DND-41 (cell line): ENCODE results near the gene SDR9C7.
"Not testable (repeated sequence)": the region's sequence is repeated elsewhere in the genome, so short reads cannot be mapped to it uniquely, and the experiment has no call there.

Experiments
- ATAC-seq: fragments of 200-7000 bp; cut with Tn5 transposase; 3 replicates; pipeline ENCODE4 v1.9.1; 2021; ENCODE audit warnings: low read depth; ENCODE audit not compliant: insufficient read depth
- DNase-seq: peaks from one replicate; pipeline ENCODE4 v3.0.0-alpha.2; 2020
- H2AFZ ChIP-seq: 2 replicates; pipeline ENCODE4 v1.6.0; 2012; ENCODE audit warnings: low read depth, low read length
- H3K27ac ChIP-seq: 2 replicates; pipeline ENCODE4 v1.5.1; 2012; ENCODE audit warnings: low read length, inconsistent platforms
- H3K27me3 ChIP-seq: fragments of 200-600 bp; sonication (generic); 2 replicates; pipeline ENCODE4 v1.6.0; 2012; ENCODE audit warnings: low read length, mild to moderate bottlenecking, inconsistent platforms; ENCODE audit not compliant: insufficient read depth, poor library complexity
- H3K36me3 ChIP-seq: 2 replicates; pipeline ENCODE4 v1.5.1; 2012; ENCODE audit warnings: low read length, inconsistent platforms; ENCODE audit not compliant: insufficient read depth
- H3K4me1 ChIP-seq: 2 replicates; pipeline ENCODE4 v1.5.1; 2012; ENCODE audit warnings: mild to moderate bottlenecking, low read length; ENCODE audit not compliant: insufficient read depth
- H3K4me2 ChIP-seq: 2 replicates; pipeline ENCODE4 v1.6.0; 2012; ENCODE audit warnings: mild to moderate bottlenecking, moderate library complexity, low read length, inconsistent platforms; ENCODE audit not compliant: insufficient read depth
- H3K4me3 ChIP-seq, 2 experiments: fragments of 200-600 bp in 1 of 2; shearing (Covaris generic) in 1 of 2; 2 replicates each; pipeline ENCODE4 v1.5.1; 2012 to 2016; ENCODE audit warnings: inconsistent platforms in 2 of 2, low read length in 2 of 2, mild to moderate bottlenecking in 2 of 2, low read depth in 1 of 2, moderate library complexity in 1 of 2
- H3K79me2 ChIP-seq: 2 replicates; pipeline ENCODE4 v1.6.0; 2012; ENCODE audit warnings: low read length, inconsistent platforms; ENCODE audit not compliant: insufficient read depth
- H3K9ac ChIP-seq: 2 replicates; pipeline ENCODE4 v1.6.0; 2012; ENCODE audit warnings: low read depth, mild to moderate bottlenecking, inconsistent platforms, low read length, moderate library complexity
- H3K9me3 ChIP-seq: 2 replicates; pipeline ENCODE4 v1.5.1; 2012; ENCODE audit warnings: low read length, moderate library complexity, mild to moderate bottlenecking, inconsistent platforms; ENCODE audit not compliant: insufficient read depth, severe bottlenecking
- H4K20me1 ChIP-seq: 2 replicates; pipeline ENCODE4 v1.6.0; 2012; ENCODE audit warnings: low read length; ENCODE audit not compliant: insufficient read depth
- CTCF ChIP-seq: IDR thresholded peaks from 2 replicates; pipeline ENCODE4 v1.5.1; 2012; ENCODE audit warnings: borderline replicate concordance, low read length, moderate library complexity, mild to moderate bottlenecking; ENCODE audit not compliant: poor library complexity, severe bottlenecking; ENCODE audit errors: extremely low read depth
- EZH2 ChIP-seq: IDR thresholded peaks from 3 replicates; pipeline ENCODE4 v1.6.1; 2012; ENCODE audit warnings: borderline replicate concordance, low read depth, mild to moderate bottlenecking, moderate library complexity, low read length, inconsistent platforms; ENCODE audit not compliant: severe bottlenecking

The SDR9C7 gene

GRCh38 chr12:56886319-56886718 lies 47.9 kb downstream of the SDR9C7 start:
- Histone ChIP-seq H4K20me1 (no peaks in the 10 kb centered on the region), H2AFZ (no peak overlapping the region), H3K79me2 (no peaks in the 10 kb centered on the region), H3K27ac (no peak overlapping the region), H3K4me2 (no peak overlapping the region), H3K36me3 (no peaks in the 10 kb centered on the region), H3K9ac (no peak overlapping the region), H3K27me3 (no peaks in the 10 kb centered on the region), H3K4me3 (no peak overlapping the region), H3K9me3 (peaks cover 22% of the 10 kb centered on the region), H3K4me1 (no peaks in the 10 kb centered on the region)
- DNase-seq (no peak), ATAC-seq (no peak)
- TF ChIP-seq CTCF (no peak), EZH2 (no peak)

GRCh38 chr12:56885316-56885715 lies 48.9 kb downstream of the SDR9C7 start:
- H3K9ac ChIP-seq, result no peak overlapping the region
- H2AFZ ChIP-seq, result no peak overlapping the region
- no peak overlapping the region for H3K27ac ChIP-seq
- H3K36me3 ChIP-seq, result no peaks in the 10 kb centered on the region
- no peak for TF ChIP-seq CTCF
- TF ChIP-seq EZH2, result no peak
- no peaks in the 10 kb centered on the region for H3K27me3 ChIP-seq
- H3K4me2 ChIP-seq, result no peak overlapping the region
- ATAC-seq, result no peak
- H3K4me1 ChIP-seq, result no peaks in the 10 kb centered on the region
- H3K4me3 ChIP-seq, result no peak overlapping the region
- H3K79me2 ChIP-seq, result no peaks in the 10 kb centered on the region
- H3K9me3 ChIP-seq, result peaks cover 22% of the 10 kb centered on the region
- DNase-seq, result no peak
- H4K20me1 ChIP-seq, result no peaks in the 10 kb centered on the region

- TF ChIP-seq EZH2 (no peak), CTCF (no peak)
- Histone ChIP-seq H3K27me3 (no peaks in the 10 kb centered on the region), H3K9ac (no peak overlapping the region), H4K20me1 (no peaks in the 10 kb centered on the region), H3K79me2 (no peaks in the 10 kb centered on the region), H3K4me3 (no peak overlapping the region), H3K27ac (no peak overlapping the region), H3K4me2 (no peak overlapping the region), H3K4me1 (no peaks in the 10 kb centered on the region), H2AFZ (no peak overlapping the region), H3K9me3 (peaks cover 22% of the 10 kb centered on the region), H3K36me3 (no peaks in the 10 kb centered on the region)
- DNase-seq (no peak), ATAC-seq (no peak)
These were observed 49.8 kb downstream of the SDR9C7 start for GRCh38 chr12:56884421-56884820.

- not testable (repeated sequence) for H3K27me3 ChIP-seq, H3K4me1 ChIP-seq, H2AFZ ChIP-seq, ATAC-seq, H3K4me2 ChIP-seq, H3K9ac ChIP-seq, DNase-seq, H3K79me2 ChIP-seq, H3K4me3 ChIP-seq, H3K27ac ChIP-seq, H4K20me1 ChIP-seq, H3K36me3 ChIP-seq
- peaks cover 22% of the 10 kb centered on the region for H3K9me3 ChIP-seq
These were observed 51.8 kb downstream of the SDR9C7 start for GRCh38 chr12:56882407-56882806.
